MM.1S (cell line): Measurements from ENCODE around the gene FTH1.

Source experiments
- CTCF ChIP-seq: fragments of 300-600 bp; sonication (generic); IDR thresholded peaks from 2 replicates; pipeline ENCODE4 v1.5.1; 2016; ENCODE audit warnings: antibody characterized with exemption, low read length, mixed read lengths
- EZH2 ChIP-seq: fragments of 300-600 bp; sonication (generic); optimal IDR thresholded peaks from 2 replicates; pipeline ENCODE3; 2017; ENCODE audit warnings: low read depth, mild to moderate bottlenecking, antibody characterized with exemption, low read length, mixed read lengths
- EZH2phosphoT487 ChIP-seq: fragments of 300-600 bp; sonication (generic); IDR thresholded peaks from 2 replicates; pipeline ENCODE4 v1.6.1; 2018; ENCODE audit warnings: antibody characterized with exemption, low read length

GRCh38 chr11:61956191-61957020, 11.0 kb downstream of the FTH1 start:
- TF ChIP-seq EZH2 (no peak), CTCF (no peak), EZH2phosphoT487 (no peak)
